NCI-H524 treated with DMSO at 0.1 percent for 48 hours (cell line): ENCODE data around the gene SYTL2.

Experiments
- DNase-seq: peaks from one replicate; lab custom pipeline; 2025; lab: John Stamatoyannopoulos, UW

SYTL2 gene

GRCh38 chr11:85732965-85733364, 78.0 kb downstream of the SYTL2 start:
- no peak for DNase-seq

- DNase-seq, result no peak
Measured at GRCh38 chr11:85726381-85726780, 84.6 kb downstream of the SYTL2 start.

- no peak for DNase-seq
Measured at GRCh38 chr11:85725510-85726258, 85.3 kb downstream of the SYTL2 start.

- no peak for DNase-seq
Measured at GRCh38 chr11:85724748-85725465, 86.0 kb downstream of the SYTL2 start.

- no peak for DNase-seq
Measured at GRCh38 chr11:85723088-85723487, 87.9 kb downstream of the SYTL2 start.

GRCh38 chr11:85721191-85721590, 89.8 kb downstream of the SYTL2 start:
- no peak for DNase-seq

- DNase-seq, result no peak
Measured at GRCh38 chr11:85718991-85719807, 91.7 kb downstream of the SYTL2 start.

GRCh38 chr11:85718126-85718943, 92.6 kb downstream of the SYTL2 start:
- DNase-seq, result no peak

GRCh38 chr11:85717429-85717828, 93.5 kb downstream of the SYTL2 start:
- no peak for DNase-seq

GRCh38 chr11:85712953-85713352, 98.0 kb downstream of the SYTL2 start:
- no peak for DNase-seq

- DNase-seq, result no peak
Measured at GRCh38 chr11:85710917-85711316, 100.0 kb downstream of the SYTL2 start.

GRCh38 chr11:85709941-85710702, 100.8 kb downstream of the SYTL2 start:
- DNase-seq, result no peak

- DNase-seq, result no peak
Measured at GRCh38 chr11:85705800-85706199, 105.1 kb downstream of the SYTL2 start.

GRCh38 chr11:85704967-85705366, 106.0 kb downstream of the SYTL2 start:
- no peak for DNase-seq

- DNase-seq, result no peak
Measured at GRCh38 chr11:85699957-85700741, 110.8 kb downstream of the SYTL2 start.

- no peak for DNase-seq
Measured at GRCh38 chr11:85698195-85698594, 112.7 kb downstream of the SYTL2 start.

- DNase-seq, result no peak
Measured at GRCh38 chr11:85697747-85698146, 113.2 kb downstream of the SYTL2 start.

GRCh38 chr11:85695546-85695945, 115.4 kb downstream of the SYTL2 start:
- no peak for DNase-seq

GRCh38 chr11:85694385-85694980, 116.5 kb downstream of the SYTL2 start:
- no peak for DNase-seq
